BLaER1 treated with 17β-estradiol and CSF1 and Interleukin-3, amounts not matched to agents 10 nM and 100 nM (cell line): ENCODE results near the gene COX7B.
"Not testable (repeated sequence)": the region's sequence is repeated elsewhere in the genome, so short reads cannot be mapped to it uniquely, and the experiment has no call there.

Experiments
- H3K27ac ChIP-seq, 11 experiments: shearing (Covaris generic); formaldehyde crosslinking; 2 replicates each; pipeline ENCODE4 v1.8.1; 2022
- H3K27me3 ChIP-seq, 11 experiments: shearing (Covaris generic); formaldehyde crosslinking; 2 replicates each; pipeline ENCODE4 v1.8.1; 2022
- H3K36me3 ChIP-seq, 11 experiments: shearing (Covaris generic); formaldehyde crosslinking; 2 replicates each; pipeline ENCODE4 v1.8.1; 2022
- H3K4me1 ChIP-seq, 10 experiments: shearing (Covaris generic); formaldehyde crosslinking; 2 replicates each; pipeline ENCODE4 v1.8.1; 2022
- H3K4me2 ChIP-seq, 11 experiments: shearing (Covaris generic); formaldehyde crosslinking; 2 replicates each; pipeline ENCODE4 v1.8.1; 2022
- H3K4me3 ChIP-seq, 10 experiments: shearing (Covaris generic); formaldehyde crosslinking; 2 replicates each; pipeline ENCODE4 v1.8.1; 2022
- H3K9ac ChIP-seq, 11 experiments: shearing (Covaris generic); formaldehyde crosslinking; 2 replicates each; pipeline ENCODE4 v1.8.1; 2022
- H3K9me3 ChIP-seq, 11 experiments: shearing (Covaris generic); formaldehyde crosslinking; replicated peaks in 1 of 11; 2 replicates each; pipeline ENCODE4 v1.8.1; 2022
- H4K20me1 ChIP-seq, 11 experiments: shearing (Covaris generic); formaldehyde crosslinking; 2 replicates each; pipeline ENCODE4 v1.8.1; 2022
- Cebpa-rat ChIP-seq, 11 experiments: shearing (Covaris generic); IDR thresholded peaks; 2 replicates each; pipeline ENCODE4 v1.8.1; 2022

COX7B gene, protein sequence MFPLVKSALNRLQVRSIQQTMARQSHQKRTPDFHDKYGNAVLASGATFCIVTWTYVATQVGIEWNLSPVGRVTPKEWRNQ

DNA sequence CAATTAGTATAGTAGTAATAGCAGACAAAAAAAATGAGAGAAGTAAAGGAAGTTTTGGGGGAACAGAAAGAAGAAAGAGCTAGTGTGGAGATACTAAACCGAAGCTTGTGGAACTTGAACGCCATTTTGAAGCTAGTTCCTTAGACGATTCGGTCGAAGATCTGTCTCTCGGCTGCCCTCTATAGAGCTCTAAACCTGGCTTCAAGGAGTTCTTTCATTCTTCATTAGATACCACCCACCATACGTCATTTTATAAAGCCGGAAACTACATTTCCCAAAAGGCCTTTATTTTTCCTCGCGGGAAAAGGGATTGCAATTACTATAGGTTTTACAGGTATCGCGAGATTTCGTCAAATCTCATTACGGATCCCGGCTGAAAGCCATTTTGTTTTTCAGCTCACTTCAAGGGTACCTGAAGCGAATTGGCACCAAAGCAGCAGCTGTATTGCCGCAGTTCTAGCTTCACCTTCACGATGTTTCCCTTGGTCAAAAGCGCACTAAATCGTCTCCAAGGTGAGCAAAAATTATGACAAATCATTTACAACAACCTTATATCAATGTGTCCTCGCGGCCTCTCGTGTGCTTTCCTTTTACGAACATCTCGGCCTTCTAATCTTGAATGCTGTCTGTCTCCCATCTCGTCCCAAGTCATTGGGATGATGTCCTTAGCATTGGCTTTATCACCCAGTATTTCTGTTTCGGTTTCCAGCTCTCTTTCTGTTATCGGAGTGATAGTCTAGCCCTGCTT is at the start of gene COX7B:
Gene COX7B, plus strand, starts transcription at position 388 of the 748 bp plus-strand sequence. Its CDS starts 86 bp downstream, at position 474.
- H4K20me1 ChIP-seq = peaks cover 0 to 29% (median 16%) of the 10 kb centered on the region in 11 experiments; a peak in 14 of 22 replicates
- peak within 1 kb of the TSS; percentile 77 to 92 (median 89) for H3K9ac ChIP-seq
- peak within 1 kb of the TSS; percentile 64 to 81 (median 70) for H3K4me3 ChIP-seq
- H3K27me3 ChIP-seq = peaks cover 3 to 46% (median 27%) of the 10 kb centered on the region in 11 experiments; a peak in 20 of 22 replicates
- TF ChIP-seq Cebpa-rat (IDR thresholded peaks at IDR 0.05) = no peak
- peak within 1 kb of the TSS; percentile 80 to 92 (median 88) for H3K27ac ChIP-seq
- peak within 1 kb of the TSS; percentile 32 to 79 (median 72); a peak in 20 of 22 replicates for H3K4me2 ChIP-seq
- H3K9me3 ChIP-seq = peaks cover 0 to 4% (median 0%) of the 10 kb centered on the region in 11 experiments; a peak in 4 of 22 replicates
- peaks cover 0 to 34% (median 26%) of the 10 kb centered on the region in 11 experiments; a peak in 18 of 22 replicates for H3K36me3 ChIP-seq
- H3K4me1 ChIP-seq = peaks cover 0 to 12% (median 7%) of the 10 kb centered on the region in 10 experiments; a peak in 6 of 20 replicates

DNA sequence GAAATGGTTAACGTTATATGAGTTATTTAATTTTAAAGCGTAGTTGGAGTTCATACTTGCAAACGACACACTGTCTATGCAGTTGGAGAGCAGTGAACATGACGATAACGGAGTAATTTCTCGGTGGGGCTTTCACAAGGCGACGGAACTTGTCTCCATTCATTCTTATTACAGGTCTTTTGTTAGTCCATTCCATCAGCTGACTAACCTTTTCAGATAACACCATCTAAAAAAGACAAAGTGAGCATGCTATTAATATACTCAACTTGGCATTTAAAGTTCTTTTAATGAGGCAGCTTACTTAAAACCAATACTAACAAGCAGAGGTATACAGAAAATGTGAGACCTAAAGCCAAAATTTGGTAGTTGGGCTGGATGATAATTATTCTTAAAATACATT is 23.9 kb upstream of the COX7B start:
- Histone ChIP-seq H3K9ac (no peak overlapping the region), H3K27ac (no peak overlapping the region), H3K27me3 (peaks cover 0 to 39% (median 27%) of the 10 kb centered on the region in 11 experiments; a peak in 16 of 22 replicates), H4K20me1 (peaks cover 0 to 10% (median 0%) of the 10 kb centered on the region in 11 experiments; a peak in 8 of 22 replicates), H3K36me3 (peaks cover 24 to 52% (median 31%) of the 10 kb centered on the region in 11 experiments), H3K4me1 (no peaks in the 10 kb centered on the region), H3K9me3 (0 out of 22 replicates have a peak, but pooled peaks cover 0 to 5% (median 0%) of the 10 kb centered on the region in 11 experiments), H3K4me2 (no peak overlapping the region), H3K4me3 (no peak overlapping the region)
- TF ChIP-seq Cebpa-rat (IDR thresholded peaks at IDR 0.05) = no peak

DNA sequence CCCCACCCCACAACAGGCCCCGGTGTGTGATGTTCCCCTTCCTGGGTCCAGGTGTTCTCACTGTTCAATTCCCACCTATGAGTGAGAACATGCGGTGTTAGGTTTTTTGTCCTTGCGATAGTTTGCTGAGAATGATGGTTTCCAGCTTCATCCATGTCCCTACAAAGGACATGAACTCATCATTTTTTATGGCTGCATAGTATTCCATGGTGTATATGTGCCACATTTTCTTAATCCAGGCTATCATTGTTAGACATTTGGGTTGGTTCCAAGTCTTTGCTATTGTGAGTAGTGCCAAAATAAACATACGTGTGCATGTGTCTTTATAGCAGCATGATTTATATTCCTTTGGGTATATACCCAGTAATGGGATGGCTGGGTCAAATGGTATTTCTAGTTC is 17.9 kb upstream of the COX7B start:
- not testable (repeated sequence) for H3K9ac ChIP-seq, H3K27ac ChIP-seq, H3K4me3 ChIP-seq, H3K4me1 ChIP-seq, H3K9me3 ChIP-seq, H3K36me3 ChIP-seq, H3K4me2 ChIP-seq
- Histone ChIP-seq H3K27me3 (peaks cover 0 to 20% (median 13%) of the 10 kb centered on the region in 11 experiments; a peak in 15 of 22 replicates), H4K20me1 (peaks cover 0 to 45% (median 6%) of the 10 kb centered on the region in 11 experiments; a peak in 12 of 22 replicates)

DNA sequence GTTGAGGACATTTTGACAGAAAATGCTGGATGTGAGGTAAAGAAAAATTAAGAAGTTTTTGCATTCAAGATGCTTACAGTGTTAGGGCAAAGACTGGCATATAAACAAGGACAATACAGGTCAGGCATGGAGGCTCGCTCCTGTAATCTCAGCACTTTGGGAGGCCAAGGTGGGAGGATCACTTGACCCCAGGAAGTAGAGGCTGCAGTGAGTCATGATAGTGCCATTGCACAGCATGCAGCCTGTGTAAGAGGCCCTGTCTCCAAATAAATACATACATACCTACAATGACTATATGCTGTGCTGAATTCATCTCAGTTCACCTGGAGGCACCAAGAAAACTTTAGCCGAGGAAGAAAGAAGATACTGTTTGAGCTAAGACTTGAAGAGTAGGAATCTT is 6.4 kb upstream of the COX7B start:
- H3K9ac ChIP-seq = peak overlapping the region in 2 of 11 experiments; percentile 4 to 83; a peak in 1 of 22 replicates
- H3K4me2 ChIP-seq = peak overlapping the region; percentile 57 to 79 (median 72); a peak in 21 of 22 replicates
- H3K4me1 ChIP-seq = peaks cover 5 to 26% (median 12%) of the 10 kb centered on the region in 10 experiments; a peak in 13 of 20 replicates
- peaks cover 7 to 50% (median 25%) of the 10 kb centered on the region in 11 experiments; a peak in 14 of 22 replicates for H4K20me1 ChIP-seq
- H3K36me3 ChIP-seq = peaks cover 0 to 9% (median 0%) of the 10 kb centered on the region in 11 experiments; a peak in 4 of 22 replicates
- TF ChIP-seq Cebpa-rat (IDR thresholded peaks at IDR 0.05) = no peak
- no peak overlapping the region for H3K27ac ChIP-seq
- peaks cover 3 to 47% (median 24%) of the 10 kb centered on the region in 11 experiments; a peak in 14 of 22 replicates for H3K27me3 ChIP-seq
- H3K4me3 ChIP-seq = peak overlapping the region in 2 of 10 experiments; percentile 62 to 68; a peak in 2 of 20 replicates
- peaks cover 0 to 11% (median 0%) of the 10 kb centered on the region in 11 experiments; a peak in 3 of 22 replicates for H3K9me3 ChIP-seq

DNA sequence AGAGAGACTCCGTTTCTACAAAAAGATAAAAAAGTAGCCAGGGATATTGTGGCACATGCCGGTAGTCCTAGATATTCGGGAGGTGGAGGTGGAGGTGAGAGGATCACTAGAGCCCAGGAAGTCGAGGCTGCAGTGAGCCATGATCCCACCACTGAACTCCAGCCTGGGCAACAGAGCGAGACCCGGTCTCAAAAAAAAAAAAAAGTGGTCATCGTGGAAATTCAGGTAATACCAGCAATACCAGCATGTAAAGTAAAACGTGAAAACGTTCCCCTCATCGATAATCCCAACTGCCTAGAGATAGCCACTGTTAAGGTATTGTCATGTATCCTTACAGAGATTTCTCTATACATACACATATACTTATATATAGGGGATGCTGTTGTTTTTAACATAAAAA is 5.6 kb upstream of the COX7B start:
- Histone ChIP-seq H3K4me3 (peak overlapping the region; percentile 58 to 78 (median 69); a peak in 19 of 20 replicates), H3K9ac (peak overlapping the region; percentile 82 to 87 (median 83); a peak in 19 of 22 replicates), H3K9me3 (peaks cover 0 to 11% (median 0%) of the 10 kb centered on the region in 11 experiments; a peak in 5 of 22 replicates), H3K27me3 (peaks cover 3 to 47% (median 24%) of the 10 kb centered on the region in 11 experiments; a peak in 14 of 22 replicates), H3K4me2 (peak overlapping the region; percentile 57 to 79 (median 72)), H3K27ac (peak overlapping the region in 3 of 11 experiments; percentile 83 to 92 (median 84); a peak in 3 of 22 replicates), H4K20me1 (peaks cover 6 to 42% (median 25%) of the 10 kb centered on the region in 11 experiments; a peak in 14 of 22 replicates), H3K4me1 (peaks cover 5 to 26% (median 12%) of the 10 kb centered on the region in 10 experiments; a peak in 13 of 20 replicates), H3K36me3 (peaks cover 0 to 9% (median 0%) of the 10 kb centered on the region in 11 experiments; a peak in 4 of 22 replicates)
- no peak for TF ChIP-seq Cebpa-rat (IDR thresholded peaks at IDR 0.05)

DNA sequence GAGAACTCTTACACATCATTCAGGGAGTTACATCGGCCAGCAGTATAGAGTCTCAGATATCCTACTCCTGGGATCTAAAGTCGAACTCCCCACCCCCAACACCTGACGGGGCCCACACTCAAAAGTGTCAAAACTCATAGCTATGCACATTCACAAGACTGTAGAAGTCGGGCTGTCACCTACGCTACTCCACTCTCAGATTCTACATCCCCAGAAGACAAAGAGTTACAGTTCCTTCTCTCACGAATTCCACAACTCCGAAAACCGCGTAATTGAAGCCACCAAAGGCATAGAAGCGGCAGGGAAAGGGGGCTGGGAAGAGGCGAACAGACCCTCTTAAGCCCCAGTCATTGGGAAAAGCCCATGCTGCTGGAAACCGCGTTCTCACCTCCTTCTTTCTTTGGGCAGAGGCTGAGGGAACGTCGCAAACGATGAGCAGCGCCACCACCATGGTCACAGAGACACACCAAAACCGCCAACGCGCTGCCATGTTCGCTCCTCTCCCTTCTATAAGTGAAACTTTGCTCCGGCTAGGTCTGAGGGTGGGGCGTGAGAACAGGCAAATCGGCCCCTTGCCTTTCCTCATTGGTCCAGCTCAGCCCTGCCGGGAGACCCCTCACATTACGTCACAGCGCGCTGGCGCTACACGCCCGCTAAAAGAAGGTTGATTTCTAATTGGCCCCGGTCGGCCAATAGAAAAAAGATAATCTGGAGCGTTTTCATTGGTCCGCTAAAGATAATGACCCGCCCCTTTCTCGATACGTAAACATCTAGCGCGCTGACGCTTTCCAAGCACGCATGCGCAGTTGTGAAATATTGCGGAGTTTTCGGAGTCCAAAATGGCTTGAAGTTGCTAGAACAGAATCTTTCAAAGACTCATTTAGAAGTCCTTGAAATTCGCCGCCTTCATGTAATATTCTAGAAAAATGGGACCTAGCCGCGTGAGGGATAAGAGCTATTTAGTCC is 4.1 kb upstream of the COX7B start, which contains the start of gene MAGT1:
Gene MAGT1, minus strand, starts transcription at position 515 of the 966 bp plus-strand sequence. Its CDS starts 25 bp downstream, at position 490.
- Histone ChIP-seq H3K9me3 (peaks cover 0 to 6% (median 0%) of the 10 kb centered on the region in 11 experiments; a peak in 5 of 22 replicates), H3K36me3 (peaks cover 0 to 7% (median 0%) of the 10 kb centered on the region in 11 experiments; a peak in 3 of 22 replicates), H3K27ac (peak within 1 kb of the TSS; percentile 79 to 92 (median 84)), H3K4me3 (peak within 1 kb of the TSS; percentile 58 to 78 (median 69)), H3K4me1 (peaks cover 5 to 26% (median 12%) of the 10 kb centered on the region in 10 experiments; a peak in 13 of 20 replicates), H3K9ac (peak within 1 kb of the TSS; percentile 82 to 87 (median 84)), H3K27me3 (peaks cover 2 to 50% (median 20%) of the 10 kb centered on the region in 11 experiments; a peak in 13 of 22 replicates), H4K20me1 (peaks cover 6 to 40% (median 22%) of the 10 kb centered on the region in 11 experiments; a peak in 13 of 22 replicates), H3K4me2 (peak within 1 kb of the TSS; percentile 57 to 79 (median 71))
- TF ChIP-seq Cebpa-rat (IDR thresholded peaks at IDR 0.05) = no peak; a peak in 1 of 22 replicates

DNA sequence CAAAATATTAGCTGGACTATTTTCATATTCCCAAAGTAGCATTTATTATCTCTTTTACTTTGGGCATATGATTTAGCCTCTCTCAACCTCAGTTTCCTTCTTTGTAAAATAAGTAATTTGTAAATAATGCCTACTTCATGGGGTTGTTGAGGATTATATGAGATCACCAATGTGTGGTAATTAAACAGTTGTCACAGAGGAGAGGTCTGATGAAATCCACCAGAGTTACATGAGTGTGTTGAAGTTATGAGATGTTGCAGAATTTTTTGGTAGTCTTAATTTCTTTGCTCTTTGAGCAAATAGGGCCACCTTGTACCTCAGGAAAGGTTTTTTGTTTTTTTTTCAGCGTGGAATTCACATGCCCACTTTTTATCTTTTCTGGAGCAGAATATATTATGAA is 1.4 kb downstream of the COX7B start:
- peaks cover 3 to 45% (median 36%) of the 10 kb centered on the region in 11 experiments; a peak in 21 of 22 replicates for H3K27me3 ChIP-seq

More for the DNA sequence above, 1.4 kb downstream of the COX7B start:
- peak overlapping the region; percentile 18 to 92 (median 88); a peak in 20 of 22 replicates for H3K27ac ChIP-seq
- H3K4me2 ChIP-seq = peak overlapping the region; percentile 32 to 79 (median 72)
- H4K20me1 ChIP-seq = peaks cover 0 to 37% (median 18%) of the 10 kb centered on the region in 11 experiments; a peak in 14 of 22 replicates
- H3K36me3 ChIP-seq = peaks cover 9 to 48% (median 37%) of the 10 kb centered on the region in 11 experiments; a peak in 19 of 22 replicates
- peak overlapping the region; percentile 64 to 81 (median 70) for H3K4me3 ChIP-seq
- H3K9me3 ChIP-seq = no peaks in the 10 kb centered on the region; a peak in 2 of 22 replicates
- TF ChIP-seq Cebpa-rat (IDR thresholded peaks at IDR 0.05) = no peak
- H3K9ac ChIP-seq = peak overlapping the region; percentile 46 to 92 (median 89); a peak in 20 of 22 replicates
- H3K4me1 ChIP-seq = peaks cover 0 to 12% (median 7%) of the 10 kb centered on the region in 10 experiments; a peak in 6 of 20 replicates
